Measurements from ENCODE around the gene RTN4RL2.

- TF ChIP-seq CTCF (IDR thresholded peaks at IDR 0.05) (no peak), POLR2A (IDR thresholded peaks at IDR 0.05) (no peak)
Observed at GRCh38 chr11:57417056-57417455, 43.3 kb upstream of the RTN4RL2 start.
